Endothelial cell of umbilical vein (primary cell): ENCODE results near the gene NAP1L5. TPM values are rescaled to one million over a fixed set of nuclear protein-coding genes. Genes with fewer than 3 reads are reported as not detected.

Experiments used
- BruUV-seq: library from RNA; stranded (reverse); fragments of 400-500 nt; replicated peaks from 2 replicates; lab custom pipeline; 2021; lab: Mats Ljungman, UMichigan
- CTCF ChIA-PET: fragments of 300-600, 350-600 bp; sonication (Branson Sonifier 250); formaldehyde crosslinking; loops from one replicate; lab custom pipeline; 2021; ENCODE audit warnings: antibody characterized with exemption, inconsistent platforms; lab: Charles Lee
- POLR2A ChIA-PET: fragments of 300-600, 350-600 bp; sonication (Branson Sonifier 250); formaldehyde crosslinking; loops from one replicate; lab custom pipeline; 2021; ENCODE audit warnings: antibody characterized with exemption, inconsistent platforms; lab: Charles Lee
- DNase-seq: peaks from one replicate; pipeline ENCODE4 v3.0.0-alpha.2; 2011; ENCODE audit warnings: low read depth, low spot score
- FAIRE-seq: peaks from 2 replicates; lab custom pipeline; 2011; peaks lifted over from hg19 to GRCh38; lab: Jason Lieb, UNC
- H2AFZ ChIP-seq: 2 replicates; pipeline ENCODE4 v1.6.0; 2012; ENCODE audit warnings: low read depth, low read length, control low read depth, inconsistent platforms
- H3K27ac ChIP-seq: 2 replicates; pipeline ENCODE4 v1.5.1; 2011; ENCODE audit warnings: low read depth, mild to moderate bottlenecking, control low read depth, low read length, moderate library complexity; ENCODE audit not compliant: insufficient read depth
- H3K27me3 ChIP-seq, 2 experiments: 2 replicates each; pipeline versions ENCODE4 v1.6.0 to v1.6.1; 2011; ENCODE audit warnings: low read length in 2 of 2, mixed read lengths in 1 of 2; ENCODE audit not compliant: control insufficient read depth in 2 of 2, insufficient read depth in 2 of 2
- H3K36me3 ChIP-seq, 2 experiments: 2 replicates in 1 of 2; 3 replicates in 1 of 2; pipeline ENCODE4 v1.5.1; 2011; ENCODE audit warnings: low read length in 2 of 2, mild to moderate bottlenecking in 1 of 2, moderate library complexity in 1 of 2; ENCODE audit not compliant: control insufficient read depth in 2 of 2, insufficient read depth in 2 of 2; ENCODE audit errors: extremely low read depth in 1 of 2
- H3K4me1 ChIP-seq: 3 replicates; pipeline ENCODE4 v1.5.1; 2011; ENCODE audit warnings: mild to moderate bottlenecking, low read length; ENCODE audit not compliant: control insufficient read depth, insufficient read depth; ENCODE audit errors: extremely low read depth
- H3K4me2 ChIP-seq: 2 replicates; pipeline ENCODE4 v1.6.1; 2011; ENCODE audit warnings: low read length, control low read depth, mixed read lengths; ENCODE audit not compliant: insufficient read depth
- H3K4me3 ChIP-seq, 3 experiments: fragments of 200-600 bp in 1 of 3; sonication (generic), shearing (Covaris generic) in 1 of 3; replicated peaks in 1 of 3; 2 replicates each; pipeline ENCODE4 v1.5.1; 2011 to 2016; ENCODE audit warnings: control low read depth in 3 of 3, low read length in 3 of 3, mild to moderate bottlenecking in 2 of 3, inconsistent platforms in 1 of 3, low read depth in 1 of 3, moderate library complexity in 1 of 3; ENCODE audit not compliant: insufficient read depth in 1 of 3
- H3K79me2 ChIP-seq: 2 replicates; pipeline ENCODE4 v1.6.0; 2012; ENCODE audit warnings: low read length, inconsistent platforms; ENCODE audit not compliant: control insufficient read depth, insufficient read depth
- H3K9ac ChIP-seq: replicated peaks from 2 replicates; pipeline ENCODE3; 2011; ENCODE audit warnings: low read length, control low read depth; ENCODE audit not compliant: insufficient read depth; ENCODE audit errors: extremely low read depth
- H3K9me1 ChIP-seq: replicated peaks from 3 replicates; pipeline ENCODE4 v1.6.0; 2011; ENCODE audit warnings: mild to moderate bottlenecking, low read length; ENCODE audit not compliant: control insufficient read depth, insufficient read depth; ENCODE audit errors: extremely low read depth
- H3K9me3 ChIP-seq: replicated peaks from 2 replicates; pipeline ENCODE4 v1.5.1; 2012; ENCODE audit warnings: low read length, inconsistent platforms; ENCODE audit not compliant: control insufficient read depth, insufficient read depth
- H4K20me1 ChIP-seq: replicated peaks from 2 replicates; pipeline ENCODE3; 2011; ENCODE audit warnings: mild to moderate bottlenecking, low read length; ENCODE audit not compliant: control insufficient read depth, insufficient read depth; ENCODE audit errors: extremely low read depth
- CTCF ChIP-seq, 2 donors: IDR thresholded peaks; 1 replicate in 1 of 2; 2 replicates in 1 of 2; pipeline ENCODE4 v1.5.1; 2011; ENCODE audit warnings: low read length in 2 of 2, mild to moderate bottlenecking in 2 of 2, moderate library complexity in 2 of 2, control low read depth in 1 of 2, inconsistent platforms in 1 of 2, low read depth in 1 of 2; ENCODE audit not compliant: insufficient read depth in 1 of 2; ENCODE audit errors: extremely low read depth in 1 of 2
- EZH2 ChIP-seq: IDR thresholded peaks from 2 replicates; pipeline ENCODE4 v1.6.1; 2012; ENCODE audit warnings: borderline replicate concordance, low read depth, mild to moderate bottlenecking, moderate library complexity, low read length, inconsistent platforms; ENCODE audit not compliant: severe bottlenecking
- FOS ChIP-seq: IDR thresholded peaks from 2 replicates; pipeline ENCODE4 v1.6.1; 2011; ENCODE audit warnings: mild to moderate bottlenecking, low read length, moderate library complexity, borderline replicate concordance; ENCODE audit not compliant: insufficient read depth
- GATA2 ChIP-seq: IDR thresholded peaks from 2 replicates; pipeline ENCODE4 v1.7.0; 2011; ENCODE audit warnings: low read depth, mild to moderate bottlenecking, moderate library complexity, mixed read lengths, low read length; ENCODE audit not compliant: insufficient read length, insufficient read depth
- JUN ChIP-seq: IDR thresholded peaks from 2 replicates; pipeline ENCODE4 v1.6.1; 2011; ENCODE audit warnings: borderline replicate concordance, low read depth; ENCODE audit not compliant: insufficient read length, insufficient read depth
- MAX ChIP-seq: IDR thresholded peaks from 2 replicates; pipeline ENCODE4 v1.6.1; 2011; ENCODE audit not compliant: insufficient read depth, insufficient read length
- MYC ChIP-seq: IDR thresholded peaks from one replicate; pipeline ENCODE4 v1.6.1; 2011; ENCODE audit warnings: mild to moderate bottlenecking, low read depth, low read length
- POLR2A ChIP-seq: IDR thresholded peaks from 2 replicates; pipeline ENCODE4 v1.6.1; 2012; ENCODE audit warnings: low read depth, mild to moderate bottlenecking, control low read depth, low read length
- POLR2AphosphoS5 ChIP-seq: IDR thresholded peaks from 2 replicates; pipeline ENCODE4 v1.6.1; 2012; ENCODE audit warnings: low read depth, mild to moderate bottlenecking, control low read depth, low read length, moderate library complexity; ENCODE audit not compliant: insufficient read depth
- dilution Hi-C: fragments of 300-500 bp; cut with MboI; formaldehyde crosslinking; loops from one replicate; pipeline ENCODE4 v1.15.0; 2019; ENCODE audit warnings: low sequenced_read_pairs; ENCODE audit not compliant: extremely low pct_ligation_motif_present
- intact Hi-C: fragments of 100-400 bp; cut with micrococcal nuclease; formaldehyde crosslinking; loops from one replicate; pipeline ENCODE4 v1.10.0; 2022
- polyA plus RNA-seq, 4 experiments: library from polyadenylated mRNA; depleted of rRNA in 3 of 4; stranded (reverse) in 3 of 4; unstranded in 1 of 4; fragments of >200 nt; gene quantifications; 2 replicates each; pipeline versions ENCODE4 v1.2.1 to v1.2.3, GENCODE V29; 2011 to 2012; ENCODE audit warnings: missing spikeins in 1 of 4
- total RNA-seq: library from RNA; stranded (reverse); gene quantifications from 2 replicates; pipeline ENCODE4 v1.2.3, GENCODE V29; 2021

NAP1L5 gene
- total and polyA plus RNA-seq, 2 donors (not counting 3 experiments of a cell fraction or from before 2014, with no cell fraction given) = 3.4 to 6.1 TPM

DNA sequence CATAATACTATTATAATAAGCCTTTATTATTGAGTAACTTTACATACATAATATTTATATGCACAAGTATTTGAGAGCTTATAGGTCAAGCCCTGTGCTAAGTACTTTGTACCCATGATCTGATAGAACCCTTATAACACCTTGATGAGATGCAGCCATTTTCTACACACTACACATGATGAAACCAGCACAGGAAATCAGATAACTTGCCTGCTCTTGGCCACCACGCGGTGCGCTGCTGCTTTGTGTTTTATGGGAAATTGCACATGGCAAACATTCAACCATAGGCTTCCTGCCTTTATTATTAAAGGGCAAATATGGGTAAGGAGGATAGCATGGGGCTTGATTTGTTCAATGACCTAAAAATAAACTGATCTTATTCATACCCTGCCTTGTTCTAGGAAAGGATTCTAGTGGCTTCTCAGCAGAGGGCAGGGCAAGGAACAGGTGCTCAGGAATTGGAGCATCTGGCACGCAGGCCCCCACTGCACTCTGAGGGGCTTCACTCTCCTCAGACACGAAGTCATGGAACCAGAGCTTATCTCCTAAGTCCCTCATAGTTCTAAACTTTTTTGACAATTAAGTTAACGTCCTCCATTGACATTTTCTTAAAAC is 31.6 kb upstream of the NAP1L5 start:
- Histone ChIP-seq H4K20me1 (no peaks in the 10 kb centered on the region), H3K9ac (no peak overlapping the region), H3K27ac (no peak overlapping the region), H3K9me3 (no peaks in the 10 kb centered on the region), H3K9me1 (no peaks in the 10 kb centered on the region), H2AFZ (no peak overlapping the region), H3K4me1 (peaks cover 8% of the 10 kb centered on the region), H3K79me2 (no peaks in the 10 kb centered on the region), H3K4me2 (peak overlapping the region; percentile 6), H3K27me3 (no peaks in the 10 kb centered on the region), H3K4me3 (no peak overlapping the region), H3K36me3 (peaks cover 6% of the 10 kb centered on the region in 2 experiments)
- TF ChIP-seq EZH2 = no peak
- peak; percentile 51 for TF ChIP-seq GATA2
- no peak for TF ChIP-seq POLR2AphosphoS5
- no peak for TF ChIP-seq JUN
- peak in 1 of 2 donors; percentile 26 for TF ChIP-seq CTCF (IDR thresholded peaks at IDR 0.05; ENCODE audit: extremely low read depth in 1 of 2, insufficient read depth in 1 of 2, low read depth in 1 of 2, low read length in 2 of 2)
- peak; percentile 53 for TF ChIP-seq MAX
- TF ChIP-seq FOS = no peak
- no peak for TF ChIP-seq MYC
- TF ChIP-seq POLR2A = no peak
- dilution Hi-C loops (no loop called here), intact Hi-C loops (loop anchor here (5.0 kb wide), 1 partner anchor 63 kb away; no protein-coding TSS in a partner anchor)
- no TSS peak for BruUV-seq
- FAIRE-seq (peak; percentile 74), DNase-seq (peak; percentile 84)
- ChIA-PET CTCF (interaction anchor here (0.9 to 1.3 kb wide), 2 partner anchors 62 to 295 kb away, joined by 5 read pairs; no protein-coding TSS in a partner anchor), POLR2A (no interaction called here)
